IMR-90 (cell line): ENCODE measurements around the gene TRAPPC4.

Source experiments
- CEBPB ChIP-seq: IDR thresholded peaks from 2 replicates; pipeline ENCODE4 v1.6.1; 2012; ENCODE audit warnings: low read depth, low read length, improper control_type of control experiment
- CTCF ChIP-seq: conservative IDR thresholded peaks from 2 replicates; pipeline ENCODE4 v1.5.1; 2012; ENCODE audit warnings: mild to moderate bottlenecking, low read depth, low read length, improper control_type of control experiment
- RCOR1 ChIP-seq: IDR thresholded peaks from 2 replicates; pipeline ENCODE4 v1.6.1; 2012; ENCODE audit warnings: mild to moderate bottlenecking, low read length, improper control_type of control experiment; ENCODE audit not compliant: insufficient replicate concordance
- USF2 ChIP-seq: fragments of 150-350 bp; IDR thresholded peaks from 2 replicates; pipeline ENCODE4 v1.6.1; 2017; ENCODE audit warnings: mild to moderate bottlenecking, antibody characterized with exemption, low read length, low read depth

GRCh38 chr11:119065369-119065768 is 46.8 kb downstream of the TRAPPC4 start:
- no peak for TF ChIP-seq RCOR1
- TF ChIP-seq CTCF: peak; percentile 47
- no peak for TF ChIP-seq USF2
- no peak for TF ChIP-seq CEBPB
